Pancreas (tissue), 10 donors: ENCODE results near the gene PAGR1. TPM values are rescaled to one million over a fixed set of nuclear protein-coding genes. Genes with fewer than 3 reads are reported as not detected.

Experiments
- ATAC-seq, 4 donors: fragments of 200-7000 bp; cut with Tn5 transposase; one replicate each; pipeline versions ENCODE4 v1.8.0 to v1.9.1; 2020; ENCODE audit warnings: mild to moderate bottlenecking in 4 of 4, moderate library complexity in 4 of 4
- DNase-seq, 6 donors: peaks; one replicate each; pipeline ENCODE4 v3.0.0-alpha.2; 2020
- FAIRE-seq: peaks from 2 replicates; lab custom pipeline; 2012; peaks lifted over from hg19 to GRCh38; lab: Jason Lieb, UNC
- H3K27ac ChIP-seq, 4 donors: fragments of 200-600 bp; sonication (generic); 1 replicate in 3 of 4; 2 replicates in 1 of 4; pipeline versions ENCODE4 v1.5.0 to v1.8.0; 2020
- H3K27me3 ChIP-seq, 4 donors: fragments of 200-600 bp; one replicate each; pipeline ENCODE4 v1.8.0; 2021
- H3K36me3 ChIP-seq, 3 donors: fragments of 200-600 bp; sonication (generic) in 1 of 3; one replicate each; pipeline versions ENCODE4 v1.5.0 to v1.8.0; 2020 to 2021
- H3K4me1 ChIP-seq, 3 donors: fragments of 200-600 bp; one replicate each; pipeline ENCODE4 v1.8.0; 2021
- H3K4me3 ChIP-seq, 4 donors: fragments of 200-600 bp; sonication (generic) in 2 of 4; one replicate each; pipeline versions ENCODE4 v1.5.0 to v1.8.0; 2020 to 2021
- H3K9me3 ChIP-seq, 4 donors: fragments of 200-600 bp; one replicate each; pipeline ENCODE4 v1.8.0; 2021
- CTCF ChIP-seq, 4 donors: fragments of 200-600 bp; sonication (generic) in 3 of 4; IDR thresholded peaks; one replicate each; pipeline versions ENCODE4 v1.5.0 to v1.8.0; 2021; ENCODE audit warnings: antibody characterized with exemption in 4 of 4
- WGBS, 2 donors: extraction: QIAGEN DNeasy Blood & Tissue Kit; methylation state at CpG; one replicate each; pipeline ENCODE4 v1.1.7; 2013; 5-methylcytosine and 5-hydroxymethylcytosine counted together
- intact Hi-C, 3 donors: fragments of 100-400 bp; cut with DNase I; formaldehyde crosslinking; loops; one replicate each; pipeline versions ENCODE4 v1.11.1 to v1.14.2; 2022
- polyA plus RNA-seq, 2 donors: library from polyadenylated mRNA; stranded (reverse); fragments of 200-250 nt; gene quantifications; one replicate each; pipeline ENCODE4 v1.2.3, GENCODE V29; 2013
- total RNA-seq, 6 donors: library from RNA; stranded (reverse); fragmentation: NEBNext Ultra II Directional in 4 of 6; extraction: Animal tissue kit (Norgen Biotek cat#: 25700) in 4 of 6; gene quantifications; one replicate each; pipeline versions ENCODE4 v1.2.1 to v1.2.4, GENCODE V29; 2021 to 2023
- donor health status: healthy with polysubstance abuse.
- donor health status: DM: no; HTN: no; CAD: no; lungs with moderate emphysema.
- donor health status: DM: no; HTN: no; CAD: no.
- donor health status: control.
- donor health status: control.
- donor health status: Bipolar disorder and iron deficiency.
- donor health status: DM: yes; HTN: yes; CAD: no.
- donor health status: DM: no; HTN: no; CAD: no.
- donor health status: DM: no; HTN: no; CAD: no.
- donor health status: DM: yes; HTN: yes; CAD: no.

PAGR1 gene
- total and polyA plus RNA-seq, 8 donors: 8.1 to 34.7 (median 12.7) TPM

GRCh38 chr16:29824589-29825144, 8.7 kb downstream of the PAGR1 start:
- DNase-seq (peak in 2 of 6 donors; percentile 21 to 47), ATAC-seq (peak; percentile 33 to 50 (median 38)), FAIRE-seq (no peak)
- WGBS, 2 donors: 15 to 21% methylated on average over 7 of the region's 7 CpGs
- intact Hi-C loops: no loop called here
- no peak overlapping the region for H3K4me3 ChIP-seq
- H3K27ac ChIP-seq: peak overlapping the region; percentile 15 to 93 (median 64)
- peaks cover 59 to 69% (median 62%) of the 10 kb centered on the region in 3 donors for H3K4me1 ChIP-seq
- no peaks in the 10 kb centered on the region for H3K36me3 ChIP-seq
- no peaks in the 10 kb centered on the region for H3K27me3 ChIP-seq
- TF ChIP-seq CTCF (IDR thresholded peaks at IDR 0.05): no peak
- H3K9me3 ChIP-seq: no peaks in the 10 kb centered on the region

GRCh38 chr16:29825145-29826044, 9.4 kb downstream of the PAGR1 start:
- intact Hi-C loops: no loop called here
- 80 to 85% methylated on average over 10 of the region's 10 CpGs for WGBS, 2 donors
- Histone ChIP-seq H3K4me3 (no peak overlapping the region), H3K9me3 (no peaks in the 10 kb centered on the region), H3K36me3 (no peaks in the 10 kb centered on the region), H3K27me3 (no peaks in the 10 kb centered on the region), H3K4me1 (peaks cover 62 to 72% (median 63%) of the 10 kb centered on the region in 3 donors), H3K27ac (peak overlapping the region; percentile 10 to 93 (median 51))
- DNase-seq: peak in 3 of 6 donors; percentile 30 to 52 (median 44)
- TF ChIP-seq CTCF (IDR thresholded peaks at IDR 0.05): no peak
- FAIRE-seq: no peak
- no peak for ATAC-seq

DNA sequence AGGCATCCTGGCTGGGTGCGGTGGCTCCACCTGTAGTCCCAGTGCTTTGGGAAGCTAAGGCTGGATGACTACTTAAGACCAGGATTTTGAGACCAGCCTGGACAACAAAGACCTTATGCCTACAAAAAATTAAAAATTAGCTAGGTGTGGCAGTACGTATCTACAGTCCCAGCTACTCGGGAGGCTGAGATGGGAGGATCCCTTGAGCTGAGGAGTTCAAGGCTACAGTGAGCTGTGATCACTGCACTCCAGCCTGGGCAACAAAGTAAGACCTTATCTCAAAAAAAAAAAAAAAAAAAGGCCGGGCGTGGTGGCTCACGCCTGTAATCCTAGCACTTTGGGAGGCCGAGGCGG, 10.4 kb downstream of the PAGR1 start:
- peak overlapping the region in 3 of 4 donors; percentile 26 to 93 (median 92) for H3K27ac ChIP-seq
- H3K9me3 ChIP-seq: no peaks in the 10 kb centered on the region
- 88 to 89% methylated on average over 3 to 5 of the region's 8 CpGs for WGBS, 2 donors
- ATAC-seq (no peak), DNase-seq (no peak), FAIRE-seq (no peak)
- no peak overlapping the region for H3K4me3 ChIP-seq
- H3K27me3 ChIP-seq: no peaks in the 10 kb centered on the region
- no peak for TF ChIP-seq CTCF (IDR thresholded peaks at IDR 0.05)
- peaks cover 62 to 79% (median 71%) of the 10 kb centered on the region in 3 donors for H3K4me1 ChIP-seq
- intact Hi-C loops: no loop called here
- H3K36me3 ChIP-seq: no peaks in the 10 kb centered on the region

DNA sequence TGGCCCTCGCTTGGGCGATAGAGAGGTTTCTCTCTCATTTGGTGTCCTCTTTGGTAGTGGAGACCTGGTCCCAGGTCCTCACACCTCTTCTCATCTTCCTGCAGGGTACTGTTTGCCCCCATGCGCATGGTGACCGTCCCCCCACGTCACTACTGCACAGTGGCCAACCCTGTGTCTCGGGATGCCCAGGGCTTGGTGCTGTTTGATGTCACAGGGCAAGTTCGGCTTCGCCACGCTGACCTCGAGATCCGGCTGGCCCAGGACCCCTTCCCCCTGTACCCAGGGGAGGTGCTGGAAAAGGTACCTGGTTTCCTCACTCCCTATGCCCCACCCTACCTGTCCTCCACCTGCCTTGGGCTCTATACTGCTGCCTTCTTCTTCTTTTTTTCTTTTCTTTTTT, 14.8 kb downstream of the PAGR1 start:
- peaks cover 23 to 39% (median 39%) of the 10 kb centered on the region in 3 donors for H3K4me1 ChIP-seq
- H3K27ac ChIP-seq: peak overlapping the region in 2 of 4 donors; percentile 74 to 79
- H3K27me3 ChIP-seq: no peaks in the 10 kb centered on the region
- TF ChIP-seq CTCF (IDR thresholded peaks at IDR 0.05): no peak
- 93 to 97% methylated on average over 11 of the region's 11 CpGs for WGBS, 2 donors
- intact Hi-C loops: no loop called here
- DNase-seq (peak in 2 of 6 donors; percentile 32 to 62), ATAC-seq (no peak), FAIRE-seq (no peak)
- H3K9me3 ChIP-seq: no peaks in the 10 kb centered on the region
- H3K36me3 ChIP-seq: peaks cover 6 to 22% (median 8%) of the 10 kb centered on the region in 3 donors
- H3K4me3 ChIP-seq: no peak overlapping the region
